RWPE1 (cell line): ENCODE measurements around the gene G6PC3.

Source experiments
- CTCF ChIA-PET: fragments of 350-600 bp; sonication (Branson Sonifier 250); formaldehyde crosslinking; extraction: SDS; loops from one replicate; lab custom pipeline; 2021; lab: Yijun Ruan, JAX
- POLR2A ChIA-PET: fragments of 400-600 bp; formaldehyde crosslinking; extraction: SDS; loops from one replicate; lab custom pipeline; 2020; ENCODE audit warnings: antibody characterized with exemption; ENCODE audit not compliant: low non-redundant PET; lab: Yijun Ruan, JAX
- DNase-seq: peaks from one replicate; pipeline ENCODE4 v3.0.0; 2012; ENCODE audit warnings: low spot score
- H3K27ac ChIP-seq: fragments of 450-650 bp; 2 replicates; pipeline ENCODE4 v1.5.1; 2017
- CTCF ChIP-seq: fragments of 450-650 bp; conservative IDR thresholded peaks from 2 replicates; pipeline ENCODE4 v1.5.1; 2017; ENCODE audit warnings: low read depth, mild to moderate bottlenecking

G6PC3 gene

GRCh38 chr17:44112284-44113280 lies 42.0 kb downstream of the G6PC3 start:
- POLR2A ChIA-PET: no interaction called here
- CTCF ChIA-PET: interaction anchor here (1.0 to 1.1 kb wide), 3 partner anchors 25 to 29 kb away, joined by 3 to 4 read pairs (median 4); no protein-coding TSS in a partner anchor
- H3K27ac ChIP-seq: peak overlapping the region; percentile 82
- no peak for TF ChIP-seq CTCF
- no peak for DNase-seq

- peak overlapping the region; percentile 82 for H3K27ac ChIP-seq
- no peak for TF ChIP-seq CTCF
- ChIA-PET POLR2A (no interaction called here), CTCF (interaction anchor here (1.0 to 1.1 kb wide), 2 partner anchors 26 to 30 kb away, joined by 4 read pairs; no protein-coding TSS in a partner anchor)
- no peak for DNase-seq
Observed at GRCh38 chr17:44113382-44113781, 42.8 kb downstream of the G6PC3 start.

- ChIA-PET POLR2A (interaction anchor here (0.8 kb wide), 1 partner anchor 42 kb away, joined by 5 read pairs; no protein-coding TSS in a partner anchor), CTCF (interaction anchor here (0.6 to 2.0 kb wide), 5 partner anchors 22 to 170 kb away, joined by 3 to 14 read pairs (median 4); no protein-coding TSS in a partner anchor)
Observed at GRCh38 chr17:44113868-44114840, 43.6 kb downstream of the G6PC3 start.

GRCh38 chr17:44115585-44116415 lies 45.3 kb downstream of the G6PC3 start:
- peak; percentile 72 for TF ChIP-seq CTCF
- ChIA-PET POLR2A (interaction anchor here (1.1 kb wide), 1 partner anchor 32 kb away, joined by 3 read pairs; no protein-coding TSS in a partner anchor), CTCF (interaction anchor here (0.6 to 2.0 kb wide), 16 partner anchors 9 to 194 kb away, joined by 3 to 14 read pairs (median 3); partner anchors contain the start of gene TMUB2)
- DNase-seq: no peak
- H3K27ac ChIP-seq: peak overlapping the region; percentile 31

More at GRCh38 chr17:44113868-44114840, 43.6 kb downstream of the G6PC3 start:
- TF ChIP-seq CTCF: no peak
- H3K27ac ChIP-seq: peak overlapping the region; percentile 31
- DNase-seq: no peak

GRCh38 chr17:44117351-44117750 lies 46.8 kb downstream of the G6PC3 start:
- ChIA-PET CTCF (interaction anchor here (0.6 kb wide), 1 partner anchor 27 kb away, joined by 3 read pairs; no protein-coding TSS in a partner anchor), POLR2A (no interaction called here)
- no peak for TF ChIP-seq CTCF
- no peak overlapping the region for H3K27ac ChIP-seq
- DNase-seq: no peak
